Measurements from ENCODE around the gene ATG14.
"Not testable (repeated sequence)": the region's sequence is repeated elsewhere in the genome, so short reads cannot be mapped to it uniquely, and the experiment has no call there.

The ATG14 gene

GRCh38 chr14:55386037-55386808, 25.4 kb downstream of the ATG14 start:
- DNase-seq = peak in 1 of 5 experiments; percentile 73

DNA sequence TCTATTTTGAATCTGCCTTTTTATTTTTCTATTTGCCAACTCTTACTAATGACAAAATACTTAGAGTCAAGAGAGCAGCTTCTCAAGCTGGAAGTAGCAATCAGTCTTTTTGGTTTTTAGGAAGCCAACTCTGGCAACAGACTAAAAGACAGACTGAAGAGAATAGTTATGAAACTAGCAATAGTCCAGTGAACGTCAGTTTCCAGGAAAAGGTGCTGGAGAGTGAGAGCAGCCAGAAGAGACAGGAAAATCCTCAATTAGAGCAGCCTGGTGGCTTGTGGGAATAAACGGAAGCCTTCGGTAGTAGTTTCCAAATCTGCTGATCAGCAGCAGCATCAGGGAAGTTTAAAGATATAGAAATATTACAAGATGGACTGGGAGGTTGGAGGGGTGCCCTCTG, 27.1 kb downstream of the ATG14 start:
- DNase-seq = no peak

DNA sequence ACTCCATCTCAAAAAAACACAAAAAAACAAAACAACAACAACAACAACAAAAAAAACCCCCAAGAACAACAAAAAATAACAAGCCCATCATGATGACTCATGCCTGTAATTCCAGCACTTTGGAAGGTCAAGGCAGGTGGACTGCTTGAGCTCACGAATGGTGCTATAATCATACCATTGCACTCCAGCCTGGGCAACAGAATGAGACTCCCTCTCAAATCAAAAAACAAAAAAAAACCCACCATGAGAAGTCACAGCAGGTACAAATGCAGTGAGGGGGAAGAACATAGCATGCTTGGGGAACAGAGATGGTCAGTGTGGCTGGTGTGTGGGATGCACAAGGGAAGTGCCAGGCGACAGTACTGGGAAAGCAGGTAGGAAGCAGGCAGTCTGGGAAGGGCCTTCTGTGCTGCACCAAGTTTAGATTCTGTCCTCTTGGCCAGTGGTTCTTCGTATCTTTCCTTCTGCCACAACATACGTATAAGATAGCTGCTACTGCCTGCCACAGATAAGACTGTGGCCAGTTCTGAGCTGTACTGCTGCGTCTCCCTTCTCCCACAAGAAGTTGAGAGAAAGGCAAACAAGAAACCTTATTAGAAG, 28.0 kb downstream of the ATG14 start:
- DNase-seq = peak in 1 of 5 experiments; percentile 18

DNA sequence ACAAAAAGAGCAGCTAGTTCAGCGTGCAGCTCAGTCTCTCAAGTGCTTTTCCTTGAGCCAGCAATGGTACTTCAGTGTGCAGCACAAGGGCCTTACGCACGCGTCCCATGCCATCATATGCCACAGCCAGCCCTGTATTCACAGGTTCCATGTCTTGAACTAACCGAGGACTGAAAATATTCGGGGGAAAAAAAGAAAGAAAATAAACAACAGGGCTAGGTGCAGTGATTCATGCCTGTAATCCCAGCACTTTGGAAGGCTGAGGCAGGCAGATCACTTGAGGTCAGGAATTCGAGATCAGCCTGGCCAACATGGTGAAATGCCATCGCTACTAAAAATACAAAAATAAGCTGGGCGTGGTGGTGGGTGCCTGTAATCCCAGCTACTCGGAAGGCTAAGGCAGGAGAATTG, 28.6 kb downstream of the ATG14 start:
- not testable (repeated sequence) for DNase-seq

DNA sequence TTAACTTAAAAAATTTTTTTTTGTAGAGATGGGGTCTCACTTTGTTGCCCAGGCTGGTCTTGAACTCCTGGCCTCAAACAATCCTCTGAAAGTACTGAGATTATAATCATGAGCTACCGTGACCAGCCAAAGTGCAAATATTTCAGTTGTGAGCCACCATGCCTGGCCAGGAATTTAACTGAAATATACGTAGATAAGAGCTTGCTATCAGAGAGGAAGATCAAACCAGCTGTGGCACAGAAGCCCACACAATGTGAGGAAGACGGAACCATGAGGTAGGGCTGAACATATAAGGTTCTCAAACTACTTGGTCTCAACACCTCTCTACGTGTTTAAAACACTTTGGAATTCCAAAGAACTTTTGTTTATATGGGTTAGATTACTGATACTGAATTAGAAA, 29.1 kb downstream of the ATG14 start:
- DNase-seq = peak in 1 of 5 experiments; percentile 42

DNA sequence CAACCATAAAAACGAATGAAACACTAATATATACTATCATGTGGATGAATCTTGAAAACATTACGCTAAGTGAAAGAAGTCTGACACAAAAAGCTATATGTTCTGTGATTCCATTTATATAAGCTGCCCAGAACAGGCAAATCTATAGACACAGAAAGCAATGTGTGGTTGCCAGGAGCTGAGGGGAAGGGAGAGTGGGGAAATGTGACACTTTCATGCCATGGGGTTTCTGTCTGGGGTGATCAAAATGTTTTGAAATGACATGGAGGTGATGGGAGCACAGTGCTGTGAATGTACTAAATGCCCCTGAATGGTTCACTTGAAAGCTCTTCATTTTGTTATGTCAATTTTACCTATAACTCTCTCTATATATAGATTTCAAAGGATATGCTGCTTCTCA, 30.1 kb downstream of the ATG14 start:
- DNase-seq = no peak

GRCh38 chr14:55381040-55381439, 30.6 kb downstream of the ATG14 start:
- DNase-seq = no peak

DNA sequence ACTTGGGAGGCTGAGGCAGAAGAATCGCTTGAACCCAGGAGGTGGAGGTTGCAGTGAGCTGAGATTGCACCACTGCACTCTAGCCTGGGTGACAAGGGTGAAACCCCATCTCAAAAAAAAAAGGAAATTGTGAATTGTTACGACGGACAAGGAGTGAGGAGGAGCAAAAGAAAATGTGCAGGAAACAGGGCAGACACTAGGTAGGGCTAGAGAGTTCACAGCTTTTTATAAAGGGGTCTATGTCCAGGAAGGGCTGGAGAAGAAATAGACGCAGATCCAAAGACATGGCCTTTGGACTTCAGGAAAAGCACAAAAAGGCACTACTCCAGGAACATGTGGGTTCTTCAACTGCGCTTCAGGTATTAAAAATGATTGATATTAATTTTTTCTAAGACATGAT, 34.4 kb downstream of the ATG14 start:
- no peak for DNase-seq

- DNase-seq = no peak
These were observed 36.9 kb downstream of the ATG14 start for GRCh38 chr14:55374771-55375170.

- peak in 2 of 5 experiments; percentile 73 to 77 for DNase-seq
These were observed 37.6 kb downstream of the ATG14 start for GRCh38 chr14:55373784-55374705.

DNA sequence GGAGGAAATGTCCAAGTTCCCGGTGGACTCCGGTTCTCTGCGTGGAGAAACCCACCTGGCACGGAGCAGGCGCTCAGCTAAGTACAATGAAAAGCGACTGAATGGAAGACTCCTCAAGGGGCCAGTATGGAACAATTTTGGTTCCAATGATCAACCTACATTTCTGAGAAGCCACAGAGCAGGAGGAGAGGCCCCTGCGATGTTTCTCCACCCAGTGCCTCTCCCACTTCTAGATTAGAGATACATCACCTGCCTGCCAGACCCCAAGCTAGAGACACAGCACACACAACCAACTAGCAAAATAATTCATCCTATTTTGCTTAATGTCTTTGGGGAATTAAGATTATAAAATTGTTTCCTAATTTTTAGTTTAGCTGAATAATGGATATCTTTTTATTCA, 38.8 kb downstream of the ATG14 start:
- no peak for DNase-seq

GRCh38 chr14:55372423-55372822, 39.2 kb downstream of the ATG14 start:
- DNase-seq = no peak

- DNase-seq = no peak
These were observed 40.7 kb downstream of the ATG14 start for GRCh38 chr14:55370883-55371455.

- DNase-seq = no peak
These were observed 45.4 kb downstream of the ATG14 start for GRCh38 chr14:55366271-55366670.

DNA sequence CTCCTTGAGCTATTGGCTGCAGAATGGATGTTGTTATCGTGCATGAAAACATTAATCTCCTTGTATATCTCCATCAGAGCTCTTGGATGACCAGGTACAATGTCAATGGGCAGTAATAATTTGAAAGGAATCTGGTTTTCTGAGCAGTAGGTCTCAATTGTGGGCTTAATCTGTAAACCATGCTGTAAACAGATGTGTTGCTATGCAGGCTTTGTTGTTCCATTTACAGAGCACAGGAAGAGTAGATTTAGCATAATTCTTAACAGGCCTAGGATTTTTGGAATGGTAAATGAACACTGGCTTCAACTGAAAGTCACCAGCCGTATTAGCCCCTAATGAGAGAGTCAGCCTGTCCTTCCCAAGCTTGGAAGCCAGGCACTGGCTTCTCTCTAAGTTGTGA, 50.4 kb downstream of the ATG14 start:
- no peak for DNase-seq

- DNase-seq = no peak
These were observed 52.3 kb downstream of the ATG14 start for GRCh38 chr14:55359307-55359706.

- no peak for DNase-seq
These were observed 54.7 kb downstream of the ATG14 start for GRCh38 chr14:55356913-55357312.

DNA sequence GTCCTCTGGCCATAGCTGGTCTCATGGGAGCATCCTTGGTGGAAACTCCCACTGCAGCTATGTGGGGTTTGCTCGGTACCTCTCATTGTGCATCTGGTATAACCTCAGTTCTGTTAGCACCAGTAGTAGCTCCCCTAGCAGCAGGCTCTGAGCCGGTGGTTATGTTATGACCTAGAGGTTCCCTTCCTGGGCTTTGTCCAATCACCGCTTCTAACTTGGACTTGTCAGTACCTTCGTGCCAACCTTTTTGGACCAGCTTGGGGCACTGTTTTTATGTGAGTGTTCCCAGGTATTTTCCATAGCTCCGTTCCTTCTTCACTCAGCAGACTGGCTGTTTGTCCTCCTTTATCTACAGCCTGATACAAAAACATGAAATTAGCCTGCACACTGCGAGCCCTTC, 55.7 kb downstream of the ATG14 start:
- DNase-seq = no peak

GRCh38 chr14:55354500-55354899, 57.1 kb downstream of the ATG14 start:
- peak in 4 of 5 experiments; percentile 34 to 82 (median 54) for DNase-seq

GRCh38 chr14:55353686-55354467, 57.8 kb downstream of the ATG14 start:
- DNase-seq = peak in 2 of 5 experiments; percentile 42 to 69

DNA sequence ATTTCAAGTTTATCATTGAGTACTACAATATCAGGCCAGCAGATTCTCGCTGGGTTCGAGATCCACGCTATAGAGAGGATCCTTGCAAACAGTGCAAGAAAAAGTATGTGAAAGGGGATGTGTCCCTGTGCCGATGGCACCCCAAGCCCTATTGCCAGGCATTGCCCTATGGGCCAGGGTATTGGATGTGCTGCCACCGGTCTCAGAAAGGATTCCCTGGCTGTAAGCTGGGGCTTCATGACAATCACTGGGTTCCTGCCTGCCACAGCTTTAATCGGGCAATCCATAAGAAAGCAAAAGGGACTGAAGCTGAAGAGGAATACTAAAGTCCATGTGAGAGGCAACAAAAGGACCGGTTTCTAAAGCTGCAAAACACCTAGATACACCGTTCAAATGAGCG, 59.4 kb downstream of the ATG14 start:
- no peak for DNase-seq

- no peak for DNase-seq
These were observed 60.5 kb downstream of the ATG14 start for GRCh38 chr14:55351111-55351510.
